ENCODE data around the gene CARD10.

The CARD10 gene

DNA sequence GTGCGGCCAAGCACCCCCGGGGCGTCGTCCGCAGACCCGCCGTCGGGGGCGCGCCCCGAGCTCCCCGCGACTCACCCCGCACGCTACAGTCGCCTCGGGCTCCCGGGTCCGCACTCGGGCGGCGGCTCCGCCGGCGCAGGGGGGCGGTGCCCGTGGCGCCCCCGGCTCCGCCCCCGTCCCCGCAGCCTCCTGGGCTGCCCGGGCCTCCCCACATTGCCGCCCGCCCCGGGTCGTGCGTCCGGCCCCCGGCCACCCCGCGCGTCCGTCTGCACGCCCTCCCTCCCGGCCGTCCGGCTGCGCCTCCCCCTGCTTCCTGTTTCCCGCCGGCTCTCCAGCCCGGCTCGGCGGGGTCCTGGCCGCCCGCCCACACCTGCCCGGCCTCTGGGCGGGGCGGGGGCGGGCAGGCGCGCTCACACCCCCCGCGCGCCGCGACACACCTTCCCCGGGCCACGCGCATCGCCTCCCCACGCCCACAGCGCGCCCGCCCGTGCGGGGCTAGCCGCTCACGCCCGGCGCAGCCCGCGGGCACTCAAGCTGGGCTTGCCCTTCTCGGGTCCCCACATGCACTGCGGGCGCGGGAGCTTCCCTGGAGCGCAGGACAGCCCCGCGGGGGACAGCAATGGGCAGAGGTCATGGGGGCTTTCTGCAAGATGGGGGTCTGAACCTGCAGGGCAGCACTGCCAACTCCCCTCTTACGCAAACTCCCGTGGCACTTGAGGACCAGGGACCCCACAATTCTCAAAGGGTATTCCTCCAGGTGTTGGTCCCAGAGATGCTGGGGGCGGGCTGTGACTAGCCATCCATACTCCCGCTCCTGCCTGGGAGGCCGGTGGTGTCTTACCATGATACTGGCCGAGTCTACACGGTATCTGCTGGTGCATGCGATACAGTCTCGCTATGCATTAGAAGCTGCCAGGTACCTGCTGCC, at the start of gene CARD10:
Gene CARD10 (minus strand): TSS at position 148 of the 928 bp plus-strand sequence. CDS start 215 bp downstream, outside the sequence.
- DNase-seq: no peak

DNA sequence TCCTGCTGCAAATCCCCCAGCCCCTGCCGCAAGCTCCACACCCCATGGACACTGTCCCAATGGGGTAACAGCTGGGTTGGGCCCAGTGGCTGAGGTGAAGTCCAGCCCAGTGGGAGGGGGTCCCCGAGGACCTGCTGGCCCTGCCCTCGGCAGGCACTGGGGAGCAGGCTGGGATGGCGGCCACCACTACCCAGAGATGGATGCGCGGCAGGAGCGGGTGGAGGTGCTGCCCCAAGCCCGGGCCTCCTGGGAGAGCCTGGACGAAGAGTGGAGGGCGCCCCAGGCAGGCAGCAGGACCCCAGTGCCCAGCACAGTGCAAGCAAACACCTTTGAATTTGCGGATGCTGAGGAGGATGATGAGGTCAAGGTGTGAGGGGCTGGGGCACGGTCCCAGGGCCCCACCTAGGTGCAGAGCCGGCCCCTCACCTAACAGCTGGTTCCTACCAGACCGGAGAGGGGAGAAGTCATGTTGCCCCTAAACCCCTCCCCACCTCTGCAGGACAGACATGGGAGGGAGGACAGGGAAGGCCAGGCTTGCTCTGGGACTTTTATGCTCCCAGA, 49.3 kb upstream of the CARD10 start:
- no peak for DNase-seq

DNA sequence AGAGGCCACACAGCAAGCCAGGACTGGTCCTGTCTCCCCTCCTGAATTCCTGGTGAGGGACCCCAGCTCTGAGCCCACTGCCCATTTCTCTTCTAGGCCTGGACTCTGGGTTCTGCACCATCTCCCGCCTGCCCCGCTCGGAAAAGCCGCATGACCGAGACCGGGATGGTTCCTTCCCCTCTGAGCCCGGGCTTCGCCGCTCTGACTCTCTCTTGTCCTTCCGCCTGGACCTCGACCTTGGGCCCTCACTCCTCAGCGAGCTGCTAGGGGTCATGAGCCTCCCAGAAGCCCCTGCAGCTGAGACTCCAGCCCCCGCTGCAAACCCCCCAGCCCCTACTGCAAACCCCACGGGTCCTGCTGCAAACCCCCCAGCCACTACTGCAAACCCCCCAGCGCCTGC, 48.8 kb upstream of the CARD10 start:
- no peak for DNase-seq

DNA sequence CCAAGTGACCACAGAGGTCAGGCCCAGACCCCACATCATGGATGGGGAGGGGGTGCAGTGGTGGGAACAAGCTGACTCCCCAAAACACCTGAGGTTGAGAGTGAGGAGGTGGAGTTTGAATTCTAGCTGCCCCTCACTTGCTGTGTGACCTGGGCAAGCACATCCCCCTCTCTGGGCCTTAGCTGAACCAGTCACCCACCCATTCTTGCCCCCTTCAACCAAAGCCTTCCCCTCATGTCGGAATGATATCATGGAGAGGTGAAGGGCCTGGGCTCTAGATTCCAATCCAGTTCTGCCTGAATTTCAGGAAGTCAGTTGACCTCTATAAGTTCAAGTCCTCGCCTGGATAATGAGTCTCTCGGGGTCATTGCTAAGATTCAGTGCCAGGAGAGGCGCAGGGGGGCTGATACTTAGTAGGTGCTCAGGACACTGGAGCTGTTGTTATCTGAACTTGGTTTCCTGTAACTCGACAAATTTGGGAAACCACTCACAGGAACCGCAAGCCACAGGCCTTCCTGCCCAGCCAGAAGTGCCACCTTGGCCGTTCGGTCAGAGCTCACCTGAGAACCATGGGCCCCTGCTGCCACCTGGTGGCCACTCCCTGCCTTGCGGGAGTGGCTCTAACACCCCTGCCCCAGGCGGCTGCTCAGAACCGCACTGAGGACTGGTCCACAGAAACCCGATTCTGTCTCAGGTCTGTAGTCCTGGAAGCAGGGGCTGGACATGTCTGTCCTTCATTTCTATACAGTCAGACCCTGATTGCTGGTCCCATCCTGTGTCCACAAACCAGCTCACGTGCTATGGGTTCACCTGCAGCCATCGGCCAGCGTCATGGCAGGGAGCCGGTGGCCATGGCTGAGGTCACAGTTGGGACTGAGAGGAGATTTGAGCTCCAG, 47.9 kb upstream of the CARD10 start:
- DNase-seq: peak; percentile 83

- peak; percentile 68 for DNase-seq
Measured at GRCh38 chr22:37566329-37566837, 47.2 kb upstream of the CARD10 start.

DNA sequence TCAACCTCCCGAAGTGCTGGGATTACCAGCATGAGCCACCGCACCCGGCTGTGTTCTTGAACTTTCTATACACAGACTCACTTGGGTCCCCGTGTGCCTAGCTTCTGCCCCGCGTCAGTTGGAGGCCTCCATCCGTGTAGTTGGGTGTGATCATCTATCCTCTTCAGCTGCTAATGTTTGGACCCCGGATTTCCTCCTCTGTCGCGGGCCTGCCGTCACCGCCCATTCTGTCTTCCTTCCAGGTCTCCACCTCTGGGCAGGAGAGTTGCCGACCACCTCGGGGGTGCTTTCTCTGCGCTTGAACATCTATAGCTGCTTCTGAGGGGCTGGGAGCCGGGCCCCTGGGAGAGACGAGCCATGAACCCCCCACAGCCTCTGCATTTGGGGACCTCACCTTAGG, 46.6 kb upstream of the CARD10 start:
- no peak for DNase-seq

- no peak for DNase-seq
Measured at GRCh38 chr22:37564111-37564711, 45.0 kb upstream of the CARD10 start.

GRCh38 chr22:37563153-37564081, 44.2 kb upstream of the CARD10 start:
- DNase-seq: peak; percentile 48

DNA sequence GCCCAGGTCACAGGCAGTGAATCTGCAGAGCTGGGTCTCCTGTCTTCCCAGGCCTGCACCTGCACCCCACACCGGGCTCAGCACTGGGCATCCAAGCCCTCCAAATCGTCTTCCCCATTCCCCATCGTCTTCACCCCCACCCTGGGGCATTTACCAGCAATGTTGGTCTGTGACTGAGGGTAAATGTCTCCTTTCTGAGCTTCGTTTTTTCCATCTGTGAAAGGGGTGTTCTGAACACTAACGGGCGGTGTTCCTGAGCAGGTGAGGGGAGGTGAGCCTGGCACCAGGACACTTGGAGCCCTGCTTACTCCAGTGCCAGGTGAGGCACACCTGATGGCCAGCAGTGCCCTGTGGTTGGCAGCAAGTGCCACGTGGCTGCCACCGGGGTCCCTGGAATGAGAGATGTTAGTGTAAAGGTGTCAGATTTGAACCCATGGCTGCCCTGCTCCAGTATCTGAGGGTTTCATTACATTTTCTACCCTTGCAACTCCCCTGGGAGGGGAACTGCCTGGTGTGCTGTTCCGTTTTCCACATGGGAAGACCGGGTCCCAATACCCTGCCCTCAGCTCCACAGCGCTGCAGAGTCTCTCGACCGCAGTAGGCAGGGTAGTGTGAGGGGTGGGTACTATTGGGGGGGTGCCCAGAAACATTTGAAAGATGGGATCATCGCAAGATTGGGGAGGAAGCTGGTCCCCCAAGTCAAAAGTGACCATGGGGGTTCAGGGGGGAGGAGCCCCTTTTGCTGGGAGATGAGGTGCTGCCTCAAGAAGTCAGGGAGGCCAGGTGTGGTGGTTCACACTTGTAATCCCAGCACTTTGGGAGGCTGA, 43.0 kb upstream of the CARD10 start:
- DNase-seq: no peak

DNA sequence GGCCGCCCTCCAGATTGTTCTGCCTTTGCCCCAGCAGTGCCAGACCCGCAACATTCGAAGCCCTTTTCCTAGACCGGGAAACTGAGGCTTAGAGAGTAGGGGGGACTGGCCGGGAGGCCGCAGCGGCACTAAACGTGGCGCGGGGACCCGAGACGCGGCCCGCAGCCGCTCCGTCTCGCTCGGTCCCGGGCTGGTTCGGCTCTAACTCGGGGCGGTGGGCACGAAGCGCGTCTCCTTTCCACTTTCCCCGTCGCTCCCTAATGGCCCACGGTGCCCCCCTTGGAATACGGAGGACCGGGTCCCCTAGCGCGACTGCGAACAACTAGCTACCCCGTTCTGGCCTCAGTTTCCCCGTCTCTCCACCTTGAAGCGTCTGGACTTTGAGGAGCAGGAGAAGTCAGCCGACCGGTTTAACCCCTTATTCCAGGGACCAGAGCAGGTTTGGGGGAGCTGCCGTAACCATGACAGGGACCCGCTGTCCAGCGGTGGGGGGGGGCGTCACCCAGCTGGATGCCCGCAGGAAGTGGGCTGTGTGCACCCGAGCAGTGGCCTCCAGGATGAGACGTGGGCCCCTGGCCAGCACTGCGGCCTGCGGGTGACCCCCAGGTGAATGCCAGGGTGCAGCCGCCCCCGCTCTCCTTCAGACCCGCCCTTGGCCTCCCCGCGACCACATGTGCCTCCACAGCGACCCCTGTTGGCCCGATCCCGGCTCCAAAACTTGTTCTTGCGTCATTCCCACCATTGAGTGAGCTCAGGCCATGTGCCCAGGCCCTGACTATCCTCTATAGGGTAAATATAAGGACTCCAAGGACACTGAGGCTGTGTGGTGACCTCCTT, 42.2 kb upstream of the CARD10 start:
- DNase-seq: peak; percentile 84

GRCh38 chr22:37560608-37561211, 41.5 kb upstream of the CARD10 start:
- no peak for DNase-seq

- no peak for DNase-seq
Measured at GRCh38 chr22:37559901-37560607, 40.8 kb upstream of the CARD10 start, which contains the start of gene CDC42EP1. Gene CDC42EP1, plus strand, starts transcription at chr22:37560480. Its CDS starts 5,870 bp downstream, at chr22:37566350.

- DNase-seq: no peak
Measured at GRCh38 chr22:37559521-37559900, 40.3 kb upstream of the CARD10 start.

GRCh38 chr22:37558815-37559214, 39.6 kb upstream of the CARD10 start:
- DNase-seq: no peak

DNA sequence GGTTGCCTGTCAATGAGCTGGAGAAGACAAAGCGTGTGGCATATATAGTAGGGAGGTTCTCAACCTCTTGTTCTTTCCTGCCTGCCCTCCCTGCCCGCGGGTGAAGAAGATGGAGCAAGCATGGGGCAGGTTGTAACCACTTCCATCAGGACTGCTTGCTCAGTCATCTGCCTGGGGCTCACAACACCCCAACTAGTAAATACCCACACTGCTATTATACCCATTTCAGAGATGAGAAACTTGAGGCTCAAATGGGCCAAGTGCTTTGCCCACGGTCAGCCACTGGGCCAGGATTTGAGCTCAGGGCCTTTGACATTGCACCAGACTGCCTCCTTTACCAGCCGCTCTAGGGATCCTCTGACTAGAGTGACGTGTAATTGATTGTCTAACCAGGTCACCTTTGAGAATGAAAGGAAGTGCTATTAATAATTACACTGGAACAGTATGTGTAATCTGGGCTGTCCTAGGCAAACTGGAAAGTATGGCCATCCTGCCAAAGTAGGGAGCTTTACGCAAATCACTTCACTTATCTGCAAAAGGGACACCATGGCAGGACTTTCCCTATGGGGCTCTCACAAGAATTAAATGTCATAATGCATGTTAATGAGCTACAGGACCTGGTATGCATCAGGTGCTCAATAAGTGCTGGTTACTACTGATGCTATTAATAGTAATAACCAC, 38.2 kb upstream of the CARD10 start:
- DNase-seq: no peak

GRCh38 chr22:37556710-37557109, 37.5 kb upstream of the CARD10 start:
- DNase-seq: no peak

DNA sequence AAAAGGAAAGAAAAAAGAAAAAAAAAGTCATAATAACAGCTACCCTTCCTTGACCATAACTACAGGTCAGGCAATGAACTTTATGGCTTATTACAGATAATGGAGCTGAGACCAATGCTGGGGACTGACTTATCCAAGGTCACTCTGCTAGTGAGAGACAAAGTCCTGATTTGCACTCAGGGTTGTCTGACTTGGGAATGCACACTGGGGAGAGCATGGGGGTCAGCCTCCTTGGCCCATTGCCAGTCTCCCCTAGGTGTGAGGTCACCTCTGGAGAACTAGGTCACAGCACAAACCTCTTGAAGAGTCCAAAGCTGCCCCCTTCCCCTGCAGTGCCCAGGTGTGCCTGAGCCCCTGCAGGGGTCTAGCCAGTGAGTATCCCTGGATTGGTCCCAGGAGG, 35.8 kb upstream of the CARD10 start:
- DNase-seq: no peak

- no peak for DNase-seq
Measured at GRCh38 chr22:37553725-37554124, 34.5 kb upstream of the CARD10 start.
